ENCODE results near the gene CCDC9B. TPM values are rescaled to one million over a fixed set of nuclear protein-coding genes. Genes with fewer than 3 reads are reported as not detected.

The CCDC9B gene
- total and polyA plus RNA-seq, 2 donors (not counting 1 experiment from before 2014, with no cell fraction given): 2.0 to 38.0 TPM

DNA sequence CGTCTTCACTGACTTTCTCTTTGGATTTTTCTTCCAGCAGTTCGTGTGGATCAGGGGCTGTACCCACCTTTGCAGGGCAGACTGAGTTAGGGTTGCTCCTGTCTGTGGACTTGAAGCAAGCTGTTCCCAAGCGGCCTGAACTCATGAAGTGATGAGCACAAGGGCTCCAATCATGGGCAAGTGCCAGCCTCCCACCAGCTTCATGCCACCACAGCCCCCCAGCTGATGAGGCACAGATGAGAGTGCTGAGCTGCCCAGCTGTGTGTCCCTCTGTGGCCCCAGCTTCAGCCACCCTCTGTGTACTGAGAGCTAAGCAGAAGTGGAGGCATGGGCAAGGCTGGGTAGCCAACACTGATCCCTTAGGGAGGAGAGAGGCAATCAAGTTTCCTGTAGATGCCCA is 29.7 kb downstream of the CCDC9B start:
- Histone ChIP-seq H2AFZ (ENCODE audit: low read length) (no peak overlapping the region), H3K27me3 (ENCODE audit: control insufficient read depth, insufficient read depth, low read length) (peaks cover 24% of the 10 kb centered on the region), H3K79me2 (ENCODE audit: control insufficient read depth, insufficient read depth, low read length) (no peaks in the 10 kb centered on the region), H3K27ac (ENCODE audit: insufficient read depth, low read length) (no peak overlapping the region), H3K9ac (ENCODE audit: insufficient read depth, low read length) (no peak overlapping the region), H3K4me1 (ENCODE audit: control insufficient read depth, extremely low read depth, insufficient read depth, low read length) (peaks cover 2% of the 10 kb centered on the region), H3K4me3 (replicated peaks in 1 of 4; ENCODE audit: control extremely low read depth in 1 of 4, insufficient read depth in 1 of 4, low read depth in 3 of 4, low read length in 4 of 4) (no peak overlapping the region), H3K9me3 (ENCODE audit: control insufficient read depth, insufficient read depth, low read depth, low read length) (no peaks in the 10 kb centered on the region), H3K4me2 (ENCODE audit: extremely low read depth, insufficient read depth, low read length) (no peak overlapping the region), H3K36me3 (ENCODE audit: control insufficient read depth, insufficient read depth, low read length) (no peaks in the 10 kb centered on the region), H4K20me1 (ENCODE audit: control insufficient read depth, extremely low read depth, insufficient read depth, low read length) (no peaks in the 10 kb centered on the region)
- TF ChIP-seq, protein P1, sequence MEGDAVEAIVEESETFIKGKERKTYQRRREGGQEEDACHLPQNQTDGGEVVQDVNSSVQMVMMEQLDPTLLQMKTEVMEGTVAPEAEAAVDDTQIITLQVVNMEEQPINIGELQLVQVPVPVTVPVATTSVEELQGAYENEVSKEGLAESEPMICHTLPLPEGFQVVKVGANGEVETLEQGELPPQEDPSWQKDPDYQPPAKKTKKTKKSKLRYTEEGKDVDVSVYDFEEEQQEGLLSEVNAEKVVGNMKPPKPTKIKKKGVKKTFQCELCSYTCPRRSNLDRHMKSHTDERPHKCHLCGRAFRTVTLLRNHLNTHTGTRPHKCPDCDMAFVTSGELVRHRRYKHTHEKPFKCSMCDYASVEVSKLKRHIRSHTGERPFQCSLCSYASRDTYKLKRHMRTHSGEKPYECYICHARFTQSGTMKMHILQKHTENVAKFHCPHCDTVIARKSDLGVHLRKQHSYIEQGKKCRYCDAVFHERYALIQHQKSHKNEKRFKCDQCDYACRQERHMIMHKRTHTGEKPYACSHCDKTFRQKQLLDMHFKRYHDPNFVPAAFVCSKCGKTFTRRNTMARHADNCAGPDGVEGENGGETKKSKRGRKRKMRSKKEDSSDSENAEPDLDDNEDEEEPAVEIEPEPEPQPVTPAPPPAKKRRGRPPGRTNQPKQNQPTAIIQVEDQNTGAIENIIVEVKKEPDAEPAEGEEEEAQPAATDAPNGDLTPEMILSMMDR (conservative IDR thresholded peaks at IDR 0.05 in 1 of 2, IDR thresholded peaks at IDR 0.05 in 1 of 2; ENCODE audit: low read depth in 1 of 2, low read length in 2 of 2): no peak
- TF ChIP-seq EZH2 (IDR thresholded peaks at IDR 0.05; ENCODE audit: low read length, missing control alignments): no peak
- no peak for DNase-seq (ENCODE audit: low read depth in 2 of 2)

DNA sequence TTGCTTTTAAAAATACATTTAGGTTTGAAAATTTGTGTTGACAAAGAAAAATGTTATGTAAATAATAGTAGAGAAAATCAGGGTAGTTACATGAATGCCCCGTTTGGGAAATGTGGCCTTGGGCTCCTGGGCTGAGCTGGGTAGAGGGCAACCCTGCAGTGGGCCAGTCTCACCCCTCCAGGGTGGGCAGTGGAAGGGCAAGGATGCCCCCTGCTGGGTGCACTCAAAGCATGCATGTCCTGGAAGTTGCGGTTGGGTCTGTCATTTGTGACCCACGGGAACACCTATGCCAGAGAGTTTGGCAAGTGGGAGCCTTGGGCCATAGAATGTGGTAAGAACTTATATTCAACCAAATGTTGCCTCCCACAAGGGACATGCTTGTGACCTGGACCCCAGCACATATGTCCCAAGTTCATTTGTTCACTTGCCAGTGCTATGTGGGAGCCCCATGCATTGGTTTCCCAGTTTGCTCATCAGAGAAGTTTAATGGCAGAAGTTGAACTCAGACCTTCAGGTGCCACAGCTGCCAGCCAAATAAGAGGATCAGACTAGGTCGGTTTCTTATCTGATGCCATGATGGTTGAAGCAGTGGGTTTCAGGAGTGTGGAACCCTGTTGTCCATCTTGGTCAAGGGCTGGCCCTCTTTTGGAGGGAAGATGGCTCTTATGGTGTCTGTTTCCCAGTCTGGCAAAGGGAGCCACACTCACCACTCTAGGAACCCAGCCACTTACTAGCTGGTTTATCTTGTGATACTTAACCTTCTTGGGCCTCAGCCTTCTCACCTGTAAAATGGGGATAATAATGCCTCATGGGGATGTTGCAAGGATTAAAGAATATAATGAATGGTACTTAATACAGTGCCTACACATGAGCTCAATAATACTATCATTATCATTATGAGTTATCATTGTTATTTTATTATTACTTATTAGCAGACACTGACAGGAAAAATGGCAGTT is 30.5 kb downstream of the CCDC9B start:
- Histone ChIP-seq H3K4me2 (ENCODE audit: extremely low read depth, insufficient read depth, low read length) (no peak overlapping the region), H3K27me3 (ENCODE audit: control insufficient read depth, insufficient read depth, low read length) (peaks cover 29% of the 10 kb centered on the region), H3K79me2 (ENCODE audit: control insufficient read depth, insufficient read depth, low read length) (no peaks in the 10 kb centered on the region), H3K36me3 (ENCODE audit: control insufficient read depth, insufficient read depth, low read length) (no peaks in the 10 kb centered on the region), H3K27ac (ENCODE audit: insufficient read depth, low read length) (no peak overlapping the region), H3K4me1 (ENCODE audit: control insufficient read depth, extremely low read depth, insufficient read depth, low read length) (peaks cover 2% of the 10 kb centered on the region), H3K9me3 (ENCODE audit: control insufficient read depth, insufficient read depth, low read depth, low read length) (no peaks in the 10 kb centered on the region), H4K20me1 (ENCODE audit: control insufficient read depth, extremely low read depth, insufficient read depth, low read length) (no peaks in the 10 kb centered on the region), H2AFZ (ENCODE audit: low read length) (no peak overlapping the region), H3K9ac (ENCODE audit: insufficient read depth, low read length) (no peak overlapping the region), H3K4me3 (replicated peaks in 1 of 4; ENCODE audit: control extremely low read depth in 1 of 4, insufficient read depth in 1 of 4, low read depth in 3 of 4, low read length in 4 of 4) (no peak overlapping the region)
- DNase-seq (ENCODE audit: low read depth in 2 of 2): peak in 1 of 2 donors; percentile 42
- TF ChIP-seq EZH2 (IDR thresholded peaks at IDR 0.05; ENCODE audit: low read length, missing control alignments): no peak
- TF ChIP-seq, protein P1 (conservative IDR thresholded peaks at IDR 0.05 in 1 of 2, IDR thresholded peaks at IDR 0.05 in 1 of 2; ENCODE audit: low read depth in 1 of 2, low read length in 2 of 2): peak; percentile 58 to 83

DNA sequence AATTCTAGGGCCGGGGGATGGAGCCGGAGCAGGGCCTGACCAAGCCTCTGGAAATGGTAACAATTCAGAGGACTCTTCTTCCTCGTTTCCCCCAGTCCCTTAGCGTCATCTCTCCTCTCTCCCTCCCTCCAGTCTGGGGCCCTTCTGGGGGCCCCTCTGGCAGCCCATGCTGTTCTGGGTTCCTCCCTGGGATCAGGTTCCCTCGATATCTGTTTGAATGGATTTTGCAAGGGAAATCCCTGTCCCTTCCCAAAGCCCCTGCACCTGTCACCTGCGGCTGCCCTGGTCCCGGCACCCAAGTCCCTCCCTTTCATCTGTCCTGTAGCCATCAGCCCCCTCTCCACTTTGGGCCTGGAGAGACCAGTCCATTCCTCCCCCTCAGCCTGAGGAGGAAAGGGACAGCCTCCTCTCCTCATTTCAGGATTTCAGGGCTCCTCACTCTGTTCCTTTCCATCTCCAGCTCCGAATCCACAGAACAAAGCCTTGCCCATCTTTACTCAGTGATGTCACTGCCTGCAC is 31.3 kb downstream of the CCDC9B start:
- Histone ChIP-seq H3K4me1 (ENCODE audit: control insufficient read depth, extremely low read depth, insufficient read depth, low read length) (no peaks in the 10 kb centered on the region), H3K4me3 (replicated peaks in 1 of 4; ENCODE audit: control extremely low read depth in 1 of 4, insufficient read depth in 1 of 4, low read depth in 3 of 4, low read length in 4 of 4) (no peak overlapping the region), H3K36me3 (ENCODE audit: control insufficient read depth, insufficient read depth, low read length) (no peaks in the 10 kb centered on the region), H2AFZ (ENCODE audit: low read length) (no peak overlapping the region), H4K20me1 (ENCODE audit: control insufficient read depth, extremely low read depth, insufficient read depth, low read length) (no peaks in the 10 kb centered on the region), H3K4me2 (ENCODE audit: extremely low read depth, insufficient read depth, low read length) (no peak overlapping the region), H3K79me2 (ENCODE audit: control insufficient read depth, insufficient read depth, low read length) (no peaks in the 10 kb centered on the region), H3K27me3 (ENCODE audit: control insufficient read depth, insufficient read depth, low read length) (peaks cover 30% of the 10 kb centered on the region), H3K9ac (ENCODE audit: insufficient read depth, low read length) (no peak overlapping the region), H3K27ac (ENCODE audit: insufficient read depth, low read length) (no peak overlapping the region), H3K9me3 (ENCODE audit: control insufficient read depth, insufficient read depth, low read depth, low read length) (no peaks in the 10 kb centered on the region)
- TF ChIP-seq, protein P1 (conservative IDR thresholded peaks at IDR 0.05 in 1 of 2, IDR thresholded peaks at IDR 0.05 in 1 of 2; ENCODE audit: low read depth in 1 of 2, low read length in 2 of 2): no peak
- no peak for TF ChIP-seq EZH2 (IDR thresholded peaks at IDR 0.05; ENCODE audit: low read length, missing control alignments)
- no peak for DNase-seq (ENCODE audit: low read depth in 2 of 2)
